Tibial artery (tissue), 4 donors: ENCODE results near the gene P2RY14.

Source experiments
- DNase-seq, 2 donors: peaks; one replicate each; pipeline ENCODE4 v3.0.0-alpha.2; 2019
- H3K27ac ChIP-seq, 2 donors: fragments of 200-600 bp; sonication (generic) in 1 of 2; 1 replicate in 1 of 2; 2 replicates in 1 of 2; pipeline ENCODE4 v1.5.1; 2018 to 2019; ENCODE audit warnings: mild to moderate bottlenecking in 1 of 2
- H3K27me3 ChIP-seq, 2 donors: fragments of 200-600 bp; sonication (generic) in 1 of 2; one replicate each; pipeline versions ENCODE4 v1.5.1 to v1.6.0; 2016 to 2019
- H3K36me3 ChIP-seq, 3 donors: fragments of 200-600 bp; sonication (generic) in 2 of 3; one replicate each; pipeline ENCODE4 v1.5.1; 2016 to 2019; ENCODE audit warnings: mild to moderate bottlenecking in 2 of 3
- H3K4me1 ChIP-seq, 4 donors: fragments of 200-600 bp; sonication (generic) in 2 of 4; 1 replicate in 3 of 4; 2 replicates in 1 of 4; pipeline ENCODE4 v1.5.1; 2016 to 2019
- H3K4me3 ChIP-seq, 2 donors: fragments of 200-600 bp; sonication (generic) in 1 of 2; 1 replicate in 1 of 2; 2 replicates in 1 of 2; pipeline ENCODE4 v1.5.1; 2018 to 2019; ENCODE audit warnings: mild to moderate bottlenecking in 2 of 2
- H3K9me3 ChIP-seq, 3 donors: fragments of 200-600 bp; sonication (generic) in 1 of 3; one replicate each; pipeline ENCODE4 v1.5.1; 2016 to 2019
- intact Hi-C: fragments of 100-400 bp; cut with DNase I; formaldehyde crosslinking; loops from one replicate; pipeline ENCODE4 v1.15.0; 2023; ENCODE audit warnings: low total_unique reads
- TF ChIP-seq, protein P1 (sequence below), 2 experiments: fragments of 200-600 bp in 1 of 2; fragments of 450-650 bp in 1 of 2; IDR thresholded peaks; one replicate each; pipeline ENCODE4 v1.5.1; 2017 to 2019; ENCODE audit warnings: antibody characterized with exemption in 2 of 2, mild to moderate bottlenecking in 1 of 2, moderate library complexity in 1 of 2

The P2RY14 gene

DNA sequence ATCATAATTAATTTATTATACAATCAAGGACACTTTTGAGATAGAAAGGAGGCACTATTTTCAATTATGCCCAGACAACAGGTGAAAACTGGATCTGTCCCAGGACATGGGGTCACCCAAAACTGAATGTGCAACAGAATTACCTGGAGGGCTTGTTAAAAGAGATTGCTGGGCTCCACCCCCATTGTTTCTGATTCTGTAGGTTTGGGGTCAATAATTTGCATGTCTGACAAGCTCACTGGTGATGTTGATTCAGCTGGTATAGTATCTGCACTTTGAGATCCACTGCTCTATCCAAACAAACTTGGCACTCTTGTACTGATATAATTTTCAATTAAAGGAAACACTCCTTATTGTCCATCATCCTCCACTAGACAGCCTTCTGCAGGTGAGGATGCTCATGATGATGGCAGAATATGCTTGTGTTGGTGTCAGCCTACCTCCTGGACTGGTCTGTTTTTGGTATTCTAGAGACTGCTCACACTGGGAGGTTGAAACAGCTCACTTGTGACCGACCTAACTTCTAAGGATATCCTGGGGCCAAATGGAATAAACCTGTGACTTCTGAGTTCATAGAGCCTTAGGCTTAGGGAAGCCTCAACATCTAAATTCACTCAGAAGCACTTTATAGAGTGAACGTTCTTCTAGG is 2.2 kb downstream of the P2RY14 start:
- Histone ChIP-seq H3K4me1 (no peaks in the 10 kb centered on the region), H3K9me3 (no peaks in the 10 kb centered on the region), H3K4me3 (no peak overlapping the region), H3K27ac (no peak overlapping the region), H3K27me3 (no peaks in the 10 kb centered on the region), H3K36me3 (no peaks in the 10 kb centered on the region)
- no peak for DNase-seq
- intact Hi-C loops: no loop called here
- TF ChIP-seq, protein P1, sequence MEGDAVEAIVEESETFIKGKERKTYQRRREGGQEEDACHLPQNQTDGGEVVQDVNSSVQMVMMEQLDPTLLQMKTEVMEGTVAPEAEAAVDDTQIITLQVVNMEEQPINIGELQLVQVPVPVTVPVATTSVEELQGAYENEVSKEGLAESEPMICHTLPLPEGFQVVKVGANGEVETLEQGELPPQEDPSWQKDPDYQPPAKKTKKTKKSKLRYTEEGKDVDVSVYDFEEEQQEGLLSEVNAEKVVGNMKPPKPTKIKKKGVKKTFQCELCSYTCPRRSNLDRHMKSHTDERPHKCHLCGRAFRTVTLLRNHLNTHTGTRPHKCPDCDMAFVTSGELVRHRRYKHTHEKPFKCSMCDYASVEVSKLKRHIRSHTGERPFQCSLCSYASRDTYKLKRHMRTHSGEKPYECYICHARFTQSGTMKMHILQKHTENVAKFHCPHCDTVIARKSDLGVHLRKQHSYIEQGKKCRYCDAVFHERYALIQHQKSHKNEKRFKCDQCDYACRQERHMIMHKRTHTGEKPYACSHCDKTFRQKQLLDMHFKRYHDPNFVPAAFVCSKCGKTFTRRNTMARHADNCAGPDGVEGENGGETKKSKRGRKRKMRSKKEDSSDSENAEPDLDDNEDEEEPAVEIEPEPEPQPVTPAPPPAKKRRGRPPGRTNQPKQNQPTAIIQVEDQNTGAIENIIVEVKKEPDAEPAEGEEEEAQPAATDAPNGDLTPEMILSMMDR (IDR thresholded peaks at IDR 0.05): no peak

DNA sequence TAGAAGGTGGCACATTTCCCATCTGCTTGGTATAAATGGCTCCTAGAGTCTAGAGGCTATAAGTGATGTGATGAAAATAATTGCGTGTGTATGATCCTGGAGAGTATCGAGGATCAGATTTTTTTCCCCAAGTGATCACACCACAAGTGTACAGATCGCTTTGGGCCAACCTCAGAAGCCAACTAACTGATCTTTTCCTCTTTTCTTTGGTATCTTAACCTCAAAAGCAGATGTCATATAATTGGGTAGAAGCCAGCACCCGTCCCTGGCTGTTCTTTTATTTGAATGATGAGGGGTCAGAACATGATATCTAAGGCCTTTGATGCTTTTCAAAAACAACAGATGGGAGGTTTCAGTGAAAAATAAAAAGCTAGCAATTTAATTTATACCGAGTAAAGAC is 3.3 kb downstream of the P2RY14 start:
- H3K27ac ChIP-seq: no peak overlapping the region
- intact Hi-C loops: no loop called here
- H3K4me3 ChIP-seq: no peak overlapping the region
- TF ChIP-seq, protein P1 (IDR thresholded peaks at IDR 0.05): no peak
- no peaks in the 10 kb centered on the region for H3K36me3 ChIP-seq
- no peaks in the 10 kb centered on the region for H3K27me3 ChIP-seq
- no peaks in the 10 kb centered on the region for H3K9me3 ChIP-seq
- peaks cover 0 to 2% (median 0%) of the 10 kb centered on the region in 4 donors for H3K4me1 ChIP-seq
- DNase-seq: no peak

DNA sequence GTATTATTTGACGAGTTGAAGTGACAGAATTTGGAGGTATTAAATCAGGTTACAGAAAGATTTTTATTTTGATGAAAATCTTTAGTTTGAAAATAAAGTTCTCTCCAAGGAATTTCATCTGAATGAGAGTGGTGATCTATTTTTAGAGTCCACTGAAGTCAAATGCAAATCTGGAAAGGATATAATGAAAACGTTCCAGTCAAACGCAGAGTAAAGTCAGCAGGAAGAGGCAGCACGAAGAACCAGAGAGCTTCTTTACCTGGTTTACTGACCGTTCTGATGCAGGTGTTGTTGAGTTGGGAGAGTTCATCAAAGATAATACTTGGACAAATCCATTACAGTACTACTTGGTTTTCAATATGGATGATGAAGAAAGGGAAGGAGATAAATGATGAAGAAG is 8.7 kb downstream of the P2RY14 start:
- DNase-seq: no peak
- Histone ChIP-seq H3K4me1 (peaks cover 0 to 7% (median 1%) of the 10 kb centered on the region in 4 donors), H3K4me3 (no peak overlapping the region), H3K9me3 (no peaks in the 10 kb centered on the region), H3K27me3 (no peaks in the 10 kb centered on the region), H3K36me3 (no peaks in the 10 kb centered on the region), H3K27ac (no peak overlapping the region)
- intact Hi-C loops: no loop called here
- TF ChIP-seq, protein P1 (IDR thresholded peaks at IDR 0.05): no peak

DNA sequence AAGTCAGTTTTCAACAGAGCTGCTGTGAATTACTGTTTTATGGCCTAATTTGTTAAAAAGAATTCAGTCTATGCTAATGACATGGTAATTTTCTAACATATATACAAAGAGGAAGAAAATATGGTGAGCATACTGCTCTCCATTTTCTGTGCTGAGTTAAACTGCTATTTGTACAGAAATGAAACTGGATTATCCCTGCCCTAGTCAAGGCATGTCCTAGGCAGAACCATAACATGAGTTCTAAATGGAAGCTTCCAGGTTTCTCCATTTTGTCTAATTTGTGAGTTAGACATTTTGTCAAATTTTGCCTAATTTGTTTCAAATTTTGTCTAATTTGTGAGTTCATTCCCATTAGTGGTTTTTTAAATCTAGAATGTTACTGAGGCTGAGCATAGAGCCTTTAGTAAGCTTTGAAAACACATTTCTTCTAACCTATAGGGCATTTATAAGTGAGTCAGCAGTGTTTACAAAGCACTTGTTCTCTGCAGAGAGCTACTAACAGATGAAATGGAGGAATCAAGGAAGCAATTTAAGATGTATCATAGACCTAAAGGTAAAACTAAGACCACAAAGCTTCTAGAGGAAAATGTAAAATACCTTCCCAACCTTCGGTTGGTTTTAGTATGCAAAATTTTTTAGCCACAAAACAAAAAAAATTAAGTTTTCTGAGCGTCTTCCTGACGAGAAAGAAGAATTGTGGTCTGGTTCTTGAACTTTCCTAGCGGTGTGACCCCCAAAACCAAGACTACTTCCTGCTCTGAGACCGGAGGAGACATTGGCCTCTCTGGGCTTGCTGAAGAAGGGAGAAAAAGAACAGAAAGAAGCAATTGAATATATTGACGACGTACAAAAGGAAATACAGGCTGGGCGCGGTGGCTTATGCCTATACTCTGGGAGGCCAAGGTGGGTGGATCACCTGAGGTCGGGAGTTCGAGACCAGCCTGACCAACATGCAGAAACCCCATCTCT is 9.8 kb downstream of the P2RY14 start:
- Histone ChIP-seq H3K27ac (no peak overlapping the region), H3K36me3 (no peaks in the 10 kb centered on the region), H3K27me3 (no peaks in the 10 kb centered on the region), H3K4me3 (no peak overlapping the region), H3K9me3 (no peaks in the 10 kb centered on the region), H3K4me1 (peaks cover 0 to 7% (median 1%) of the 10 kb centered on the region in 4 donors)
- TF ChIP-seq, protein P1 (IDR thresholded peaks at IDR 0.05): no peak
- intact Hi-C loops: no loop called here
- DNase-seq: no peak

DNA sequence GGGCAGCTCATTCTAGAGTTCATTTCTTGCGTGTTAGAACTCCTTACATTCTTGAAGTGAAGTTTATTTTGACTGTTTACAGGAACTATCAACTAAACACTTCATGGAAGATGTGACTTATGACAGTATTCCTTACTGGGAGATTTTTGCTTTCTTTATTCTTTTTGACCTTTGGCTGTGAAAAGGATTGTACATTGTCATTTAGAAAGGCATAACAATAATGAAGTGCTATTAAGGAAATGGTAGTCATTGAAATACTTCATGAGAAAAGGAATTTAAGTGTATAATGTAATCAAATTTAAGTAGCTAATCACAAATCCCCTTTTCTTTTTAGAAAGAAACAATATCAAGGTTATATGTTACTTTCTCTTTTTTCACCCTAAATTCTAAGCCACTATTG is 11.3 kb downstream of the P2RY14 start:
- no peak overlapping the region for H3K4me3 ChIP-seq
- TF ChIP-seq, protein P1 (IDR thresholded peaks at IDR 0.05): no peak
- H3K4me1 ChIP-seq: peaks cover 0 to 7% (median 1%) of the 10 kb centered on the region in 4 donors
- H3K9me3 ChIP-seq: no peaks in the 10 kb centered on the region
- no peak overlapping the region for H3K27ac ChIP-seq
- H3K27me3 ChIP-seq: no peaks in the 10 kb centered on the region
- intact Hi-C loops: no loop called here
- DNase-seq: no peak
- H3K36me3 ChIP-seq: no peaks in the 10 kb centered on the region
